ENCODE data around the gene ITGB2.

GRCh38 chr21:44919913-44920693, 596 bp downstream of the ITGB2 start:
- no peak for TF ChIP-seq CTCF (IDR thresholded peaks at IDR 0.05)
- no peak for TF ChIP-seq POLR2AphosphoS5 (IDR thresholded peaks at IDR 0.05)
- no peak for TF ChIP-seq POLR2A (IDR thresholded peaks at IDR 0.05)
- no peak for TF ChIP-seq EP300 (IDR thresholded peaks at IDR 0.05)

All from suprapubic skin (tissue), 4 donors.